22Rv1 (cell line): ENCODE measurements around the gene DMWD.

Source experiments
- H3K27ac ChIP-seq: fragments of 450-650 bp; 2 replicates; pipeline ENCODE4 v1.5.1; 2017
- ZFX ChIP-seq: fragments of 450-650 bp; IDR thresholded peaks from 2 replicates; pipeline ENCODE4 v1.6.1; 2017; ENCODE audit warnings: antibody characterized with exemption, borderline replicate concordance
- TF ChIP-seq, protein P1 (sequence below): fragments of 450-650 bp; IDR thresholded peaks from 2 replicates; pipeline ENCODE4 v1.5.1; 2017; ENCODE audit warnings: mild to moderate bottlenecking

The DMWD gene

DNA sequence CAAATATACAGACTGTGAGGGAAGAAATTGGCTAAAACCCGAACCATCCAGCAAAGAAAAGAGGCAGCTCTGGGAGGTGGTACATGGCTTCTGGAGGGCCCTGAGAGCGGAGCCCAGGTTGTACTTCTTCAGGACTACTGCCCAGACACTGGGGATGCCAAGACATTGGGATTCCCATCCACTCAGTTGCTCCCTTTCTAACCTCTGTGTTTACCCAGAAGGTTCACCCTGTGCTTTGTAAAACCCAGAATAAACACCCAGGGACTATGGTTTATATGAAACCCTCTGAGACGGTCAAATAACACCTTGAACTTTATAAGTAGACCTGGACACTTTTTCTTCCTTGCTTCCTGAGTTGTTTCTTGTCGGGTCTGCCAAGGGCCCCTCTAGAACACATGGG lies 49.7 kb downstream of the DMWD start:
- TF ChIP-seq, protein P1, sequence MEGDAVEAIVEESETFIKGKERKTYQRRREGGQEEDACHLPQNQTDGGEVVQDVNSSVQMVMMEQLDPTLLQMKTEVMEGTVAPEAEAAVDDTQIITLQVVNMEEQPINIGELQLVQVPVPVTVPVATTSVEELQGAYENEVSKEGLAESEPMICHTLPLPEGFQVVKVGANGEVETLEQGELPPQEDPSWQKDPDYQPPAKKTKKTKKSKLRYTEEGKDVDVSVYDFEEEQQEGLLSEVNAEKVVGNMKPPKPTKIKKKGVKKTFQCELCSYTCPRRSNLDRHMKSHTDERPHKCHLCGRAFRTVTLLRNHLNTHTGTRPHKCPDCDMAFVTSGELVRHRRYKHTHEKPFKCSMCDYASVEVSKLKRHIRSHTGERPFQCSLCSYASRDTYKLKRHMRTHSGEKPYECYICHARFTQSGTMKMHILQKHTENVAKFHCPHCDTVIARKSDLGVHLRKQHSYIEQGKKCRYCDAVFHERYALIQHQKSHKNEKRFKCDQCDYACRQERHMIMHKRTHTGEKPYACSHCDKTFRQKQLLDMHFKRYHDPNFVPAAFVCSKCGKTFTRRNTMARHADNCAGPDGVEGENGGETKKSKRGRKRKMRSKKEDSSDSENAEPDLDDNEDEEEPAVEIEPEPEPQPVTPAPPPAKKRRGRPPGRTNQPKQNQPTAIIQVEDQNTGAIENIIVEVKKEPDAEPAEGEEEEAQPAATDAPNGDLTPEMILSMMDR, result no peak
- no peak for TF ChIP-seq ZFX
- peak overlapping the region; percentile 86 for H3K27ac ChIP-seq

DNA sequence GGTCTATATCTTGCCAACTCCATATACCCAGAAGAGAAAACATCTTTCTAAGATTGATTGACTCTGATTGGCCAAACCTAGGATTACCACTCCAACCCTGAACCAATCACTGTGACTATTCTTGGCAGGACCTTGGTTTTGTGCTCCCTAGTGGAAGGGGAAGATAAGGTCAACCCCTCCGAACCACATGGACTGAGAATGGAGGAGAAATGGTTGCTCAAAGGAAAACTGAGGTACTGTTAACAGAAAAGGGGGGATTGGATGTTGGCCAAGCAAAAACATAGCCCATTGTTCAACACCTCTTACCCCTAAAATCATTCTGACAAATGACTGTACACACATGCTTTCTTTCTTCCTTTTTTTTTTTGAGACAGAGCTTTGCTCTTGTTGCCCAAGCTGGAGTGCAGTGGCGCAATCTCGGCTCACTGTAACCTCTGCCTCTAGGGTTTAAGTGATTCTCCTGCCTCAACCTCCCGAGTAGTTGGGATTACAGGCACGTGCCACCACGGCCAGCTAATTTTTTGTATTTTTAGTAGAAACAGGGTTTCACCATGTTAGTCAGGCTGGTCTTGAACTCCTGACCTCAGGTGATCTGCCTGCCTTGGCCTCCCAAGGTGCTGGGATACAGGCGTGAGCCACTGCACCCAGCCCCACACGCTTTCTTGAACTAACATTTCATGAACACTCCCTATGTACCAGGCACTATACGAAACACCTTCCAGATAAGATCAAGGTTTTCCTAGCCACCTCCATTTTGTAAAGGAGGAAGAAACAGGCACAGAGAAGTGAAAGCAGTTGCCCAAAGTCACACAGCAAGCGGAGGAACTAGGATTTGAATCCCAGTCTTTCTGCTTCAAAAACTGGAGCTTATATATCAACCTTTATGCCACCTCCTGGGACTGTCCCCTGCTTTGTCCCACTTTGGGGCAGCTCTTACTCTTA lies 52.9 kb downstream of the DMWD start:
- H3K27ac ChIP-seq, result no peak overlapping the region
- TF ChIP-seq, protein P1, result no peak
- TF ChIP-seq ZFX, result no peak

DNA sequence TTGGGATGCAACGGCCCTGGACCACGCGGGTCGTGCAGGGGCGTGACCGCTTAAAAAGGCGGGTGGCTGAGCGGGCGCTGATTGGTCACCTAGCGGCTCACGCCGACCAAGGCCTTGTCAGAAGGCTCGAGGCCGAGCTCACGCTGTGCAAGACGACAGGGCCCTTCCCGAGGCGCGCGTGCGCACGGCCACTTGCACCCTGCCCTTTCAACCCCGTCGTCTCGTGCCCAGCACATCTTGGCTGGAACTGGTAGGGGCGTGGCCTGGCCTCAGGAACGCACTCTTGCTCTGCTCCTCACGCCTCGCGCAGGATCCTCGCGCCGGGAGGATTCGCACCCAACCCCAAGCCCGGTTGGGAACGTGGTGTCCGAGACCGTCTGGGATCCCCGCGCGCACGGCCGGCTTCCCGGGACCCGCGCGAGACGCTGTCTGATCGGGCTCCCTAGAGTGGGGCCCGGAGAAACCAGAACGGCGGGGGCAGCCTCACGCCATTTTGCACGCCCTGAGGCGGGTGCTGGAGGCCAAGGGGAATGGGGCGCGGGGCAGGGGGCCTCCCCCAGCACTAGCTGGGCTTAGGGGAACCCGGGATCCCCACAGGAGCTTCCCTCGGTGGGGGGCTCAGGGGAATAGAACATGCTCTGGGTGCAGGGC lies 59.4 kb downstream of the DMWD start, which contains the start of gene MEIOSIN:
TSS of gene MEIOSIN (plus strand) at position 280 of the 651 bp plus-strand sequence. CDS start 1,938 bp downstream, outside the sequence.
- TF ChIP-seq, protein P1, result no peak
- TF ChIP-seq ZFX, result no peak
- H3K27ac ChIP-seq, result no peak within 1 kb of the TSS
